ENCODE results near the gene FOXK1. TPM values are rescaled to one million over a fixed set of nuclear protein-coding genes. Genes with fewer than 3 reads are reported as not detected.

The FOXK1 gene
- total and polyA plus RNA-seq, 2 of the 13 experiments (the other 11 are each of a cell fraction or from before 2014, with no cell fraction given) = 4.6 to 8.8 TPM

DNA sequence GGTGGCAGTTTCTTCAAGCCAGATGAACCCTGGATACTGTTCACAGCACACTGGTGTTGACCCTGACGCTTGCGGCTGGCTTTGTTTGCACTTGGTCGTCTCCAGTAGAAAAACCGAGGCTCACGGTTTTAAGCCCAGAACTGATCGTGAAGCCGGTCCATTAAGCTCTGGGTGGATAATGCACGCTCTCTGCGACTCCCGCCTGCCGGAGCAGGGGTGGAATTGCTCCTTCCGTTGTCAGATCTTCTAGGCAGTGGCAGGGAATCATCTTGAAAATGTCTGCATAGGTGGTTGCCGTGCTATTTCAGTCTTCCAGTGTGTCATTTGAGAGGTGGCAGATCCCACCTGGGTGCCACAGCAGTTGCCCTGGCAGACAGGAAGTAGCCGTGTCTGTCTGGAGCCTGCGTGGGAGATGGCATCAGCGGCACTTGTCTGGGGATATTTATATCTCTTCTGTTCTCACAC, 57.5 kb downstream of the FOXK1 start (continued):
- no peak for TF ChIP-seq CSRNP1 (CRISPR knock-in tag; IDR thresholded peaks at IDR 0.05)
- no peak for TF ChIP-seq TP53 (CRISPR knock-in tag; conservative IDR thresholded peaks at IDR 0.05)
- no peak for TF ChIP-seq DNMT1 (CRISPR knock-in tag; IDR thresholded peaks at IDR 0.05)
- TF ChIP-seq NFE2 (CRISPR knock-in tag; IDR thresholded peaks at IDR 0.05) = no peak
- no peak for TF ChIP-seq NR2F6 (IDR thresholded peaks at IDR 0.05)
- peak; percentile 55; the same call in 1 of the 2 replicates for TF ChIP-seq NR2F6 (CRISPR knock-in tag; IDR thresholded peaks at IDR 0.05)
- TF ChIP-seq POLR2A (IDR thresholded peaks at IDR 0.05; ENCODE audit: insufficient read depth in 1 of 2, low read depth in 2 of 2, low read length in 2 of 2) = no peak
- TF ChIP-seq, protein P1, sequence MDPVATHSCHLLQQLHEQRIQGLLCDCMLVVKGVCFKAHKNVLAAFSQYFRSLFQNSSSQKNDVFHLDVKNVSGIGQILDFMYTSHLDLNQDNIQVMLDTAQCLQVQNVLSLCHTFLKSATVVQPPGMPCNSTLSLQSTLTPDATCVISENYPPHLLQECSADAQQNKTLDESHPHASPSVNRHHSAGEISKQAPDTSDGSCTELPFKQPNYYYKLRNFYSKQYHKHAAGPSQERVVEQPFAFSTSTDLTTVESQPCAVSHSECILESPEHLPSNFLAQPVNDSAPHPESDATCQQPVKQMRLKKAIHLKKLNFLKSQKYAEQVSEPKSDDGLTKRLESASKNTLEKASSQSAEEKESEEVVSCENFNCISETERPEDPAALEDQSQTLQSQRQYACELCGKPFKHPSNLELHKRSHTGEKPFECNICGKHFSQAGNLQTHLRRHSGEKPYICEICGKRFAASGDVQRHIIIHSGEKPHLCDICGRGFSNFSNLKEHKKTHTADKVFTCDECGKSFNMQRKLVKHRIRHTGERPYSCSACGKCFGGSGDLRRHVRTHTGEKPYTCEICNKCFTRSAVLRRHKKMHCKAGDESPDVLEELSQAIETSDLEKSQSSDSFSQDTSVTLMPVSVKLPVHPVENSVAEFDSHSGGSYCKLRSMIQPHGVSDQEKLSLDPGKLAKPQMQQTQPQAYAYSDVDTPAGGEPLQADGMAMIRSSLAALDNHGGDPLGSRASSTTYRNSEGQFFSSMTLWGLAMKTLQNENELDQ (CRISPR knock-in tag; IDR thresholded peaks at IDR 0.05; ENCODE audit: borderline replicate concordance) = no peak
- TF ChIP-seq PRMT3 (CRISPR knock-in tag; IDR thresholded peaks at IDR 0.05; ENCODE audit: borderline replicate concordance, low read depth) = no peak
- no peak for TF ChIP-seq FOXA1 (IDR thresholded peaks at IDR 0.05)
- peak; percentile 64; the same call in 1 of the 2 replicates for TF ChIP-seq FOXA1 (CRISPR knock-in tag; IDR thresholded peaks at IDR 0.05)
- no peak for TF ChIP-seq FOXP1 (IDR thresholded peaks at IDR 0.05)
- peak; percentile 64 for TF ChIP-seq FOXP1 (CRISPR knock-in tag; IDR thresholded peaks at IDR 0.05)
- TF ChIP-seq TBX3 (IDR thresholded peaks at IDR 0.05; ENCODE audit: borderline replicate concordance) = peak; percentile 19; the same call in 1 of the 2 replicates
- TF ChIP-seq ZNF383 (CRISPR knock-in tag; IDR thresholded peaks at IDR 0.05; ENCODE audit: borderline replicate concordance) = no peak
- no peak for TF ChIP-seq ZNF382 (CRISPR knock-in tag; IDR thresholded peaks at IDR 0.05; ENCODE audit: borderline replicate concordance)
- TF ChIP-seq HHEX (CRISPR knock-in tag; IDR thresholded peaks at IDR 0.05) = no peak
- no peak; the same call in 1 of the 2 replicates for TF ChIP-seq HIVEP1 (CRISPR knock-in tag; IDR thresholded peaks at IDR 0.05)

All from HepG2 (cell line).